WTC11 (cell line): ENCODE data around the gene ARHGAP10. TPM values are rescaled to one million over a fixed set of nuclear protein-coding genes. Genes with fewer than 3 reads are reported as not detected.

Source experiments
- ATAC-seq: fragments of 200-7000 bp; cut with Tn5 transposase; 2 replicates; pipeline ENCODE4 v1.10.0; 2021; ENCODE audit warnings: mild to moderate bottlenecking, moderate library complexity
- CTCF ChIA-PET: fragments of 300-600 bp; sonication (Branson Sonifier 250); formaldehyde crosslinking; loops from one replicate; lab custom pipeline; 2021; ENCODE audit warnings: antibody characterized with exemption; lab: Charles Lee
- POLR2A ChIA-PET: fragments of 350-600 bp; sonication (Branson Sonifier 250); formaldehyde crosslinking; loops from one replicate; lab custom pipeline; 2021; ENCODE audit warnings: antibody characterized with exemption; lab: Charles Lee
- DNase-seq: peaks from one replicate; pipeline ENCODE4 v3.0.0; 2021; ENCODE audit warnings: low spot score
- H3K27ac Mint-ChIP-seq: 2 replicates; pipeline ENCODE4 v1.8.0; 2021; ENCODE audit warnings: mixed read lengths
- H3K27me3 Mint-ChIP-seq: 2 replicates; pipeline ENCODE4 v1.8.0; 2021; ENCODE audit warnings: low read depth, mild to moderate bottlenecking, moderate library complexity, mixed read lengths
- H3K36me3 Mint-ChIP-seq: 2 replicates; pipeline ENCODE4 v1.8.0; 2021; ENCODE audit warnings: mixed read lengths
- H3K4me1 Mint-ChIP-seq: 2 replicates; pipeline ENCODE4 v1.8.0; 2022; ENCODE audit warnings: mixed read lengths
- H3K4me3 Mint-ChIP-seq: 2 replicates; pipeline ENCODE4 v1.8.0; 2021; ENCODE audit warnings: mild to moderate bottlenecking, moderate library complexity, mixed read lengths
- H3K9me3 Mint-ChIP-seq: 2 replicates; pipeline ENCODE4 v1.8.0; 2021; ENCODE audit warnings: mixed read lengths
- CREM ChIP-seq: sonication (generic); formaldehyde crosslinking; IDR thresholded peaks from 2 replicates; pipeline ENCODE4 v1.8.1; 2022; ENCODE audit warnings: mild to moderate bottlenecking, missing genetic modification reagents, moderate library complexity
- ELF4 ChIP-seq: sonication (generic); formaldehyde crosslinking; IDR thresholded peaks from 2 replicates; pipeline ENCODE4 v1.8.1; 2022; ENCODE audit warnings: low read depth, mild to moderate bottlenecking, moderate library complexity, missing genetic modification reagents
- EMX1 ChIP-seq: fragments of 250-450 bp; sonication (Bioruptor Pico); IDR thresholded peaks from 2 replicates; pipeline ENCODE4 v1.8.0; 2021; ENCODE audit warnings: mild to moderate bottlenecking
- FOXJ3 ChIP-seq: sonication (generic); formaldehyde crosslinking; IDR thresholded peaks from 2 replicates; pipeline ENCODE4 v1.9.0; 2021; ENCODE audit warnings: missing genetic modification reagents, mild to moderate bottlenecking, borderline replicate concordance
- FOXP4 ChIP-seq: sonication (generic); formaldehyde crosslinking; IDR thresholded peaks from 2 replicates; pipeline ENCODE4 v1.8.0; 2022; ENCODE audit warnings: mild to moderate bottlenecking, missing genetic modification reagents
- GABPB1 ChIP-seq: sonication (generic); formaldehyde crosslinking; IDR thresholded peaks from 2 replicates; pipeline ENCODE4 v1.8.1; 2023; ENCODE audit warnings: mild to moderate bottlenecking, missing genetic modification reagents
- GRHL2 ChIP-seq: fragments of 250-450 bp; sonication (Bioruptor Pico); IDR thresholded peaks from 2 replicates; pipeline ENCODE4 v1.8.0; 2022; ENCODE audit warnings: mild to moderate bottlenecking, moderate library complexity; ENCODE audit not compliant: insufficient replicate concordance, severe bottlenecking
- GTF2I ChIP-seq: fragments of 250-450 bp; sonication (Bioruptor Pico); conservative IDR thresholded peaks from 2 replicates; pipeline ENCODE4 v1.4.0; 2021; ENCODE audit warnings: mild to moderate bottlenecking
- JUN ChIP-seq: sonication (generic); formaldehyde crosslinking; IDR thresholded peaks from 2 replicates; pipeline ENCODE4 v1.8.0; 2023; ENCODE audit warnings: mild to moderate bottlenecking, missing genetic modification reagents
- KAT7 ChIP-seq: sonication (generic); formaldehyde crosslinking; IDR thresholded peaks from 2 replicates; pipeline ENCODE4 v1.8.1; 2023; ENCODE audit warnings: missing genetic modification reagents, mild to moderate bottlenecking, borderline replicate concordance
- MXD4 ChIP-seq: fragments of 250-450 bp; sonication (Bioruptor Pico); IDR thresholded peaks from 2 replicates; pipeline ENCODE4 v1.8.0; 2021; ENCODE audit warnings: mild to moderate bottlenecking, moderate library complexity, borderline replicate concordance
- NFATC4 ChIP-seq: fragments of 250-450 bp; sonication (Bioruptor Pico); IDR thresholded peaks from 2 replicates; pipeline ENCODE4 v1.9.0; 2021; ENCODE audit warnings: mild to moderate bottlenecking
- NFYB ChIP-seq: sonication (generic); formaldehyde crosslinking; conservative IDR thresholded peaks from 2 replicates; pipeline ENCODE4 v1.8.0; 2022; ENCODE audit warnings: low read depth, missing genetic modification reagents
- RORB ChIP-seq: fragments of 250-450 bp; sonication (Bioruptor Pico); IDR thresholded peaks from 2 replicates; pipeline ENCODE4 v1.9.0; 2021; ENCODE audit warnings: mild to moderate bottlenecking
- SMAD3 ChIP-seq: sonication (generic); formaldehyde crosslinking; IDR thresholded peaks from 2 replicates; pipeline ENCODE4 v1.8.0; 2022; ENCODE audit warnings: missing genetic modification reagents, mild to moderate bottlenecking, borderline replicate concordance
- TCF7 ChIP-seq: sonication (generic); formaldehyde crosslinking; IDR thresholded peaks from 2 replicates; pipeline ENCODE4 v1.8.0; 2022; ENCODE audit warnings: mild to moderate bottlenecking, low read depth, missing genetic modification reagents, moderate library complexity
- TEAD4 ChIP-seq: sonication (generic); formaldehyde crosslinking; IDR thresholded peaks from 2 replicates; pipeline ENCODE4 v1.8.0; 2022; ENCODE audit warnings: mild to moderate bottlenecking, missing genetic modification reagents
- ZBTB21 ChIP-seq: sonication (generic); formaldehyde crosslinking; IDR thresholded peaks from 2 replicates; pipeline ENCODE4 v1.8.1; 2023; ENCODE audit warnings: mild to moderate bottlenecking, missing genetic modification reagents, borderline replicate concordance
- ZNF219 ChIP-seq: sonication (generic); formaldehyde crosslinking; IDR thresholded peaks from 2 replicates; pipeline ENCODE4 v1.8.0; 2023; ENCODE audit warnings: missing genetic modification reagents, mild to moderate bottlenecking, borderline replicate concordance
- ZNF232 ChIP-seq: sonication (generic); formaldehyde crosslinking; IDR thresholded peaks from 2 replicates; pipeline ENCODE4 v1.8.0; 2022; ENCODE audit warnings: mild to moderate bottlenecking, missing genetic modification reagents
- ZNF317 ChIP-seq: sonication (generic); formaldehyde crosslinking; IDR thresholded peaks from 2 replicates; pipeline ENCODE4 v1.8.1; 2023; ENCODE audit warnings: low read depth, mild to moderate bottlenecking, moderate library complexity, missing genetic modification reagents, borderline replicate concordance
- total RNA-seq: library from RNA; stranded (reverse); gene quantifications from 3 replicates; pipeline ENCODE4 v1.2.3, GENCODE V29; 2021
- TF ChIP-seq, protein P1 (sequence below): fragments of 250-450 bp; sonication (Bioruptor Pico); IDR thresholded peaks from 2 replicates; pipeline ENCODE4 v1.9.0; 2021; ENCODE audit warnings: mild to moderate bottlenecking, borderline replicate concordance
- TF ChIP-seq, protein P2 (sequence below): sonication (generic); formaldehyde crosslinking; IDR thresholded peaks from 2 replicates; pipeline ENCODE4 v1.8.1; 2022; ENCODE audit warnings: low read depth, mild to moderate bottlenecking, moderate library complexity, missing genetic modification reagents, borderline replicate concordance

Gene ARHGAP10
- total RNA-seq, 1 experiment from 2014 or later, result 9.6 TPM

GRCh38 chr4:148021686-148022085, 289.8 kb downstream of the ARHGAP10 start:
- POLR2A ChIA-PET, result no interaction called here
- H3K9me3 Mint-ChIP-seq, result no peaks in the 10 kb centered on the region
- H3K36me3 Mint-ChIP-seq, result no peaks in the 10 kb centered on the region
- CTCF ChIA-PET, result no interaction called here
- H3K4me1 Mint-ChIP-seq, result peaks cover 12% of the 10 kb centered on the region
- no peak for TF ChIP-seq RORB
- TF ChIP-seq TEAD4 (CRISPR knock-in tag), result no peak
- TF ChIP-seq NFATC4 (CRISPR knock-in tag), result no peak
- no peak for TF ChIP-seq MXD4
- no peak for TF ChIP-seq ZNF317 (CRISPR knock-in tag)
- no peak for TF ChIP-seq TCF7 (CRISPR knock-in tag)
- TF ChIP-seq ZBTB21, result no peak
- no peak overlapping the region for H3K4me3 Mint-ChIP-seq
- H3K27ac Mint-ChIP-seq, result no peak overlapping the region
- ATAC-seq, result no peak
- no peaks in the 10 kb centered on the region for H3K27me3 Mint-ChIP-seq
- no peak for DNase-seq

DNA sequence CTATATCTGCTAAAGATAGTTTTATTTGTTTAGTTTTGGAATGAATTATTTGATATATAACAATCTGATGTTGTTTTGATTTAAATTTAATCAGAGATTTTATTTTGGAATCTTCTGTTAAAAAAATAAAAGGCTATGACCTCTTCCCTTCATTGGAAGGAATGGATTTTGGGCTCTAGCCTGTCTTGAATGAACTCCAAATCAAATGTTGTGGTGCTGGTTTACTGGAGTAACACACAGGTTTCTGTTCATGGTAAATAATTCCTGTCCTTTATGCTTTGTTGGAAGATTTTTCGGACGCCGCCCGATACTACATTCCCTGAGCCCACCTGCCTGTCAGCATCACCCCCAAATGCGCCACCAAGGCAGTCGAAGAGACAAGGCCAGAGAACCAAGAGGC, 291.1 kb downstream of the ARHGAP10 start:
- Mint-ChIP-seq H3K9me3 (peaks cover 1% of the 10 kb centered on the region; the same call in 1 of the 2 replicates), H3K27me3 (no peaks in the 10 kb centered on the region), H3K4me1 (peaks cover 21% of the 10 kb centered on the region), H3K36me3 (no peaks in the 10 kb centered on the region), H3K27ac (peak overlapping the region; percentile 80; the same call in 1 of the 2 replicates), H3K4me3 (no peak overlapping the region)
- CTCF ChIA-PET, result no interaction called here
- POLR2A ChIA-PET, result no interaction called here
- DNase-seq (no peak), ATAC-seq (no peak)
- no peak for TF ChIP-seq KAT7 (CRISPR knock-in tag)
- TF ChIP-seq FOXJ3 (CRISPR knock-in tag), result no peak
- TF ChIP-seq, protein P1, sequence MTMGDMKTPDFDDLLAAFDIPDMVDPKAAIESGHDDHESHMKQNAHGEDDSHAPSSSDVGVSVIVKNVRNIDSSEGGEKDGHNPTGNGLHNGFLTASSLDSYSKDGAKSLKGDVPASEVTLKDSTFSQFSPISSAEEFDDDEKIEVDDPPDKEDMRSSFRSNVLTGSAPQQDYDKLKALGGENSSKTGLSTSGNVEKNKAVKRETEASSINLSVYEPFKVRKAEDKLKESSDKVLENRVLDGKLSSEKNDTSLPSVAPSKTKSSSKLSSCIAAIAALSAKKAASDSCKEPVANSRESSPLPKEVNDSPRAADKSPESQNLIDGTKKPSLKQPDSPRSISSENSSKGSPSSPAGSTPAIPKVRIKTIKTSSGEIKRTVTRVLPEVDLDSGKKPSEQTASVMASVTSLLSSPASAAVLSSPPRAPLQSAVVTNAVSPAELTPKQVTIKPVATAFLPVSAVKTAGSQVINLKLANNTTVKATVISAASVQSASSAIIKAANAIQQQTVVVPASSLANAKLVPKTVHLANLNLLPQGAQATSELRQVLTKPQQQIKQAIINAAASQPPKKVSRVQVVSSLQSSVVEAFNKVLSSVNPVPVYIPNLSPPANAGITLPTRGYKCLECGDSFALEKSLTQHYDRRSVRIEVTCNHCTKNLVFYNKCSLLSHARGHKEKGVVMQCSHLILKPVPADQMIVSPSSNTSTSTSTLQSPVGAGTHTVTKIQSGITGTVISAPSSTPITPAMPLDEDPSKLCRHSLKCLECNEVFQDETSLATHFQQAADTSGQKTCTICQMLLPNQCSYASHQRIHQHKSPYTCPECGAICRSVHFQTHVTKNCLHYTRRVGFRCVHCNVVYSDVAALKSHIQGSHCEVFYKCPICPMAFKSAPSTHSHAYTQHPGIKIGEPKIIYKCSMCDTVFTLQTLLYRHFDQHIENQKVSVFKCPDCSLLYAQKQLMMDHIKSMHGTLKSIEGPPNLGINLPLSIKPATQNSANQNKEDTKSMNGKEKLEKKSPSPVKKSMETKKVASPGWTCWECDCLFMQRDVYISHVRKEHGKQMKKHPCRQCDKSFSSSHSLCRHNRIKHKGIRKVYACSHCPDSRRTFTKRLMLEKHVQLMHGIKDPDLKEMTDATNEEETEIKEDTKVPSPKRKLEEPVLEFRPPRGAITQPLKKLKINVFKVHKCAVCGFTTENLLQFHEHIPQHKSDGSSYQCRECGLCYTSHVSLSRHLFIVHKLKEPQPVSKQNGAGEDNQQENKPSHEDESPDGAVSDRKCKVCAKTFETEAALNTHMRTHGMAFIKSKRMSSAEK (CRISPR knock-in tag), result no peak
- no peak for TF ChIP-seq GRHL2 (CRISPR knock-in tag)
- TF ChIP-seq JUN (CRISPR knock-in tag), result no peak
- TF ChIP-seq, protein P2, sequence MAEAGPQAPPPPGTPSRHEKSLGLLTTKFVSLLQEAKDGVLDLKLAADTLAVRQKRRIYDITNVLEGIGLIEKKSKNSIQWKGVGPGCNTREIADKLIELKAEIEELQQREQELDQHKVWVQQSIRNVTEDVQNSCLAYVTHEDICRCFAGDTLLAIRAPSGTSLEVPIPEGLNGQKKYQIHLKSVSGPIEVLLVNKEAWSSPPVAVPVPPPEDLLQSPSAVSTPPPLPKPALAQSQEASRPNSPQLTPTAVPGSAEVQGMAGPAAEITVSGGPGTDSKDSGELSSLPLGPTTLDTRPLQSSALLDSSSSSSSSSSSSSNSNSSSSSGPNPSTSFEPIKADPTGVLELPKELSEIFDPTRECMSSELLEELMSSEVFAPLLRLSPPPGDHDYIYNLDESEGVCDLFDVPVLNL, result no peak

DNA sequence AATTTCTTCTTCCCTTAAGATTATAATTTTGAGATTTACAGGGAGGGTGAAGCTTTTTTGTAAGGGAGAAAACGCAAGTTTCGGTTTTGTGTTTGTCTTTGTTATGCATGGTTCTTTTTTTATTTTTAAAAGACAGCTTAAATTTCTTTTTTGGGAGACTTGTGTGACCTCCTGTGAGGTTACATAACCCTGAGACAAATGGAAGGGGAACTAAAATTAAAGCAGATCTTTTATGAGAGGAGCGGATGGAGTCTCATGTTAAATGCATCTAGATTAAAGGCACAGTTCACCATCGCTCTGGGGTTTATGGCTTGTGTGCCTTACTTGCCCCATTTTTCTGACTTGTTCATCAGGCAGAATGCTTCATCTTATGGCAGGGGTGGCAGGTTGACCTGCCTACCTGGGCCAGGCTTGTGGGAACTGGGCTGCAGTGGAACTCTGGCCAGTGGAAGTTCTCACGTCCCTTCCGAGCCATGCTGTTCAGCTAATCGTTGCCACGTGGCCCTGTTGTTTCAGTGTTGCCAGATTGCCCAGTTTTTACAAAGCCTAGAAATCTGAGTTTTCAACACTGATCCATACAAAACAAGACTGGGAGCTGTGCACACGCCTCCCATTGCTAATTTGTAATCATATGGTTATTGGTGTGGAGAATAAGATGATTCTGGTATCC, 291.8 kb downstream of the ARHGAP10 start:
- POLR2A ChIA-PET, result interaction anchor here (0.6 kb wide), 1 partner anchor 280 kb away, joined by 6 read pairs; no protein-coding TSS in a partner anchor
- no peaks in the 10 kb centered on the region for H3K36me3 Mint-ChIP-seq
- H3K27me3 Mint-ChIP-seq, result no peaks in the 10 kb centered on the region
- DNase-seq, result no peak
- H3K4me1 Mint-ChIP-seq, result peaks cover 23% of the 10 kb centered on the region
- H3K9me3 Mint-ChIP-seq, result peaks cover 8% of the 10 kb centered on the region
- TF ChIP-seq GTF2I (no peak), EMX1 (CRISPR knock-in tag) (no peak), SMAD3 (CRISPR knock-in tag) (no peak), ELF4 (no peak), CREM (CRISPR knock-in tag) (no peak), ZNF232 (no peak), FOXP4 (no peak), NFYB (CRISPR knock-in tag) (no peak), GABPB1 (CRISPR knock-in tag) (no peak), ZNF219 (no peak)
- TF ChIP-seq, all 79 proteins: peak for 0
- ATAC-seq, result no peak
- CTCF ChIA-PET, result no interaction called here
- H3K4me3 Mint-ChIP-seq, result no peak overlapping the region
- peak overlapping the region; percentile 80; the same call in 1 of the 2 replicates for H3K27ac Mint-ChIP-seq
